ENCODE data around the gene C4orf50. TPM values are rescaled to one million over a fixed set of nuclear protein-coding genes. Genes with fewer than 3 reads are reported as not detected.

The C4orf50 gene
- total and polyA plus RNA-seq, 2 of the 8 experiments (the other 6 are each of a cell fraction or from before 2014, with no cell fraction given), result 0.08 to 0.22 TPM

DNA sequence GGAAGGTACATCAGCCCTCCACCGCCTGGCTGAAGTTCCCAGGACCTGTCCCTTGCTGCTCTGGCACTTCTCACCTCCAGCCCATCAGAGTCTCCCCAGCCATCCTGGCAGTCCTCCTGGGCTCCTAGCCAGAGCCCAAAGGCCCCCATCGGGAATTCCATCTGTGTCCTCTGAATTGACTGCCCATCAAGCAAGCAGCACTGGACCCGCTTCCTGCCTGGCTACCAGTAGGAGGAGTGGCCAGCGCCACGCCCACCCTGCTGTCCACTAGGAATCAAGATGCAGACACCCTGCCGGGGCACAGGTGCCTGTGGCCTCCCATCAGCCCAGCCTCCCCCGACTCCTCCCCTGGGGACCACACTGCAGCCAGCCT is 47.2 kb downstream of the C4orf50 start (continued):
- TF ChIP-seq, protein P1, sequence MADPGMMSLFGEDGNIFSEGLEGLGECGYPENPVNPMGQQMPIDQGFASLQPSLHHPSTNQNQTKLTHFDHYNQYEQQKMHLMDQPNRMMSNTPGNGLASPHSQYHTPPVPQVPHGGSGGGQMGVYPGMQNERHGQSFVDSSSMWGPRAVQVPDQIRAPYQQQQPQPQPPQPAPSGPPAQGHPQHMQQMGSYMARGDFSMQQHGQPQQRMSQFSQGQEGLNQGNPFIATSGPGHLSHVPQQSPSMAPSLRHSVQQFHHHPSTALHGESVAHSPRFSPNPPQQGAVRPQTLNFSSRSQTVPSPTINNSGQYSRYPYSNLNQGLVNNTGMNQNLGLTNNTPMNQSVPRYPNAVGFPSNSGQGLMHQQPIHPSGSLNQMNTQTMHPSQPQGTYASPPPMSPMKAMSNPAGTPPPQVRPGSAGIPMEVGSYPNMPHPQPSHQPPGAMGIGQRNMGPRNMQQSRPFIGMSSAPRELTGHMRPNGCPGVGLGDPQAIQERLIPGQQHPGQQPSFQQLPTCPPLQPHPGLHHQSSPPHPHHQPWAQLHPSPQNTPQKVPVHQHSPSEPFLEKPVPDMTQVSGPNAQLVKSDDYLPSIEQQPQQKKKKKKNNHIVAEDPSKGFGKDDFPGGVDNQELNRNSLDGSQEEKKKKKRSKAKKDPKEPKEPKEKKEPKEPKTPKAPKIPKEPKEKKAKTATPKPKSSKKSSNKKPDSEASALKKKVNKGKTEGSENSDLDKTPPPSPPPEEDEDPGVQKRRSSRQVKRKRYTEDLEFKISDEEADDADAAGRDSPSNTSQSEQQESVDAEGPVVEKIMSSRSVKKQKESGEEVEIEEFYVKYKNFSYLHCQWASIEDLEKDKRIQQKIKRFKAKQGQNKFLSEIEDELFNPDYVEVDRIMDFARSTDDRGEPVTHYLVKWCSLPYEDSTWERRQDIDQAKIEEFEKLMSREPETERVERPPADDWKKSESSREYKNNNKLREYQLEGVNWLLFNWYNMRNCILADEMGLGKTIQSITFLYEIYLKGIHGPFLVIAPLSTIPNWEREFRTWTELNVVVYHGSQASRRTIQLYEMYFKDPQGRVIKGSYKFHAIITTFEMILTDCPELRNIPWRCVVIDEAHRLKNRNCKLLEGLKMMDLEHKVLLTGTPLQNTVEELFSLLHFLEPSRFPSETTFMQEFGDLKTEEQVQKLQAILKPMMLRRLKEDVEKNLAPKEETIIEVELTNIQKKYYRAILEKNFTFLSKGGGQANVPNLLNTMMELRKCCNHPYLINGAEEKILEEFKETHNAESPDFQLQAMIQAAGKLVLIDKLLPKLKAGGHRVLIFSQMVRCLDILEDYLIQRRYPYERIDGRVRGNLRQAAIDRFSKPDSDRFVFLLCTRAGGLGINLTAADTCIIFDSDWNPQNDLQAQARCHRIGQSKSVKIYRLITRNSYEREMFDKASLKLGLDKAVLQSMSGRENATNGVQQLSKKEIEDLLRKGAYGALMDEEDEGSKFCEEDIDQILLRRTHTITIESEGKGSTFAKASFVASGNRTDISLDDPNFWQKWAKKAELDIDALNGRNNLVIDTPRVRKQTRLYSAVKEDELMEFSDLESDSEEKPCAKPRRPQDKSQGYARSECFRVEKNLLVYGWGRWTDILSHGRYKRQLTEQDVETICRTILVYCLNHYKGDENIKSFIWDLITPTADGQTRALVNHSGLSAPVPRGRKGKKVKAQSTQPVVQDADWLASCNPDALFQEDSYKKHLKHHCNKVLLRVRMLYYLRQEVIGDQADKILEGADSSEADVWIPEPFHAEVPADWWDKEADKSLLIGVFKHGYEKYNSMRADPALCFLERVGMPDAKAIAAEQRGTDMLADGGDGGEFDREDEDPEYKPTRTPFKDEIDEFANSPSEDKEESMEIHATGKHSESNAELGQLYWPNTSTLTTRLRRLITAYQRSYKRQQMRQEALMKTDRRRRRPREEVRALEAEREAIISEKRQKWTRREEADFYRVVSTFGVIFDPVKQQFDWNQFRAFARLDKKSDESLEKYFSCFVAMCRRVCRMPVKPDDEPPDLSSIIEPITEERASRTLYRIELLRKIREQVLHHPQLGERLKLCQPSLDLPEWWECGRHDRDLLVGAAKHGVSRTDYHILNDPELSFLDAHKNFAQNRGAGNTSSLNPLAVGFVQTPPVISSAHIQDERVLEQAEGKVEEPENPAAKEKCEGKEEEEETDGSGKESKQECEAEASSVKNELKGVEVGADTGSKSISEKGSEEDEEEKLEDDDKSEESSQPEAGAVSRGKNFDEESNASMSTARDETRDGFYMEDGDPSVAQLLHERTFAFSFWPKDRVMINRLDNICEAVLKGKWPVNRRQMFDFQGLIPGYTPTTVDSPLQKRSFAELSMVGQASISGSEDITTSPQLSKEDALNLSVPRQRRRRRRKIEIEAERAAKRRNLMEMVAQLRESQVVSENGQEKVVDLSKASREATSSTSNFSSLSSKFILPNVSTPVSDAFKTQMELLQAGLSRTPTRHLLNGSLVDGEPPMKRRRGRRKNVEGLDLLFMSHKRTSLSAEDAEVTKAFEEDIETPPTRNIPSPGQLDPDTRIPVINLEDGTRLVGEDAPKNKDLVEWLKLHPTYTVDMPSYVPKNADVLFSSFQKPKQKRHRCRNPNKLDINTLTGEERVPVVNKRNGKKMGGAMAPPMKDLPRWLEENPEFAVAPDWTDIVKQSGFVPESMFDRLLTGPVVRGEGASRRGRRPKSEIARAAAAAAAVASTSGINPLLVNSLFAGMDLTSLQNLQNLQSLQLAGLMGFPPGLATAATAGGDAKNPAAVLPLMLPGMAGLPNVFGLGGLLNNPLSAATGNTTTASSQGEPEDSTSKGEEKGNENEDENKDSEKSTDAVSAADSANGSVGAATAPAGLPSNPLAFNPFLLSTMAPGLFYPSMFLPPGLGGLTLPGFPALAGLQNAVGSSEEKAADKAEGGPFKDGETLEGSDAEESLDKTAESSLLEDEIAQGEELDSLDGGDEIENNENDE (IDR thresholded peaks at IDR 0.05; ENCODE audit: insufficient replicate concordance, low read length), result no peak

All from H1 (cell line).